KBM-7 (cell line): ENCODE results near the gene COL11A2.
A peak's percentile ranks its signal among the peaks of the same experiment; 100 is the strongest.

Source experiments
- DNase-seq: peaks from one replicate; pipeline ENCODE4 v3.0.0-alpha.2; 2015
- in situ Hi-C: fragments of 300-500 bp; cut with MboI; formaldehyde crosslinking; loops from 2 replicates; pipeline ENCODE4 v1.14.3; 2020; ENCODE audit warnings: low sequenced_read_pairs, low pct_unique_long_range_greater_than_20kb, mixed read lengths

Gene COL11A2

DNA sequence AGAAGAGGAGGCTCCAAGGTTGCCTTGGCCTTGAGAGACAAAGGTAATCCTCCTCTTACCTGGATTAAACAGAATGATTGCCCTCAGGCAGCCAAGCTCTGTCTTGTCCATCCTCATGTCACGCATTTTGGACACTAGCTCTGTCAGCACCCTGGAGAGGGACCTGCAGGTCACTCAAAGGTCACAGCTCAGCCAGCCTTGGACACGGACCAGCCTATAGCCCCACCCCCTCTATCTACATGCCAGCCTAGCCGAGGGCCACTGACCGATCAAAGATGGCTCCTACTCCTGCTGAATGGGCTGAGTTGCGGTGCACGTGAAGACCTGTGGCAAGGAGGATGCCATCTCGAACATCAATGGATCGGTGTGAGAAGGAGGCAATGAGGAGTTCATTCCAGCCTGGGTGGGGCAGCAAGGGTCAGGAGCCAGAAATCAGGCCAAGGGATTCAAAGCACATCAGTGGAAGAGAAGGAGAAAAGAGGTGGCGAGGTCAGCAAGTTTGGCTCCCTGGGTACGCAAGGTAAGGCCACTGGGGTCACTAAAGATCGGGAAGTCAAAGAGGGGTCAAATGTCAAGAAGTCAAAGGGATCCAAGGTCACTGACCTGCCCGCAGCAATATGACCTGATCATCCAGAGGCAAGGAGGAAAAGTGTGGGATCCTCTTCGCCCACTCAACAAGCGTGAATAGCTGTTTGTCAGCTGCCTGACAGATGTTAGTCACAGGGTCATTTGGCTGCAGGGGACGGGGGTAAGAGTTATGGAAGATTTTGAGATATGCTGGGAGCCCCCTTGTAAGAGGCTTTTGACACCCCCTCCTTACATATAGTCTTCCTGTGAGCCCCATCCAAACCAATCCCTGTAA, 3.3 kb upstream of the COL11A2 start:
- no peak for DNase-seq
- in situ Hi-C loops, result no loop called here

DNA sequence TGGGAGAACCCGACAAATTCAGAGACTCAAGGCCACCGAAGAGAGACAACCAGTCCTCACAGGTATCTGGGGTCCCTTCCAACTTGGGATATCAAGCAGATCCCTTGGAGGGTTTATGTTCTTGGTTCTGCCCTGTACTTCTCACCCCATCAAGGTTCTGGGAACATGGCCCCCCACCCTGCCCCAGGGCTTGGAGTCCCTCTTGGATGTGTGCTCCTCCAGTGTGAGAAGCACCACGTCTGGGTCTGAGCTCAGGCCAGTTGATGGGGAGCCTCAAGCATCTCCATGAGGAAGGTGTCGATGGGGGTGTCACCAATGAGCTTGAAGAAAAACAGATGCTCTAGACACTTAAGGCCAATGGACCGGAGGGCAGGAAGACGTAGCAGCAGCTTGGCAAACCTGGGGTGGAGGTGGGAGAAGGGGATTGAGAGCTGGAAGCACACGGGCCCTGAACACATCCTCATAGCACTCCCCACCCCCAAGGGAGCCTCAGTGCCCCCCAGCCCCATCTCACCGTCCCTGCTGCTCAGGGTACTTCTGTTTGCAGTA, 2.2 kb upstream of the COL11A2 start:
- no peak for DNase-seq
- in situ Hi-C loops, result no loop called here

- in situ Hi-C loops, result no loop called here
- no peak for DNase-seq
Measured at GRCh38 chr6:33193619-33194018, 1.4 kb upstream of the COL11A2 start.

DNA sequence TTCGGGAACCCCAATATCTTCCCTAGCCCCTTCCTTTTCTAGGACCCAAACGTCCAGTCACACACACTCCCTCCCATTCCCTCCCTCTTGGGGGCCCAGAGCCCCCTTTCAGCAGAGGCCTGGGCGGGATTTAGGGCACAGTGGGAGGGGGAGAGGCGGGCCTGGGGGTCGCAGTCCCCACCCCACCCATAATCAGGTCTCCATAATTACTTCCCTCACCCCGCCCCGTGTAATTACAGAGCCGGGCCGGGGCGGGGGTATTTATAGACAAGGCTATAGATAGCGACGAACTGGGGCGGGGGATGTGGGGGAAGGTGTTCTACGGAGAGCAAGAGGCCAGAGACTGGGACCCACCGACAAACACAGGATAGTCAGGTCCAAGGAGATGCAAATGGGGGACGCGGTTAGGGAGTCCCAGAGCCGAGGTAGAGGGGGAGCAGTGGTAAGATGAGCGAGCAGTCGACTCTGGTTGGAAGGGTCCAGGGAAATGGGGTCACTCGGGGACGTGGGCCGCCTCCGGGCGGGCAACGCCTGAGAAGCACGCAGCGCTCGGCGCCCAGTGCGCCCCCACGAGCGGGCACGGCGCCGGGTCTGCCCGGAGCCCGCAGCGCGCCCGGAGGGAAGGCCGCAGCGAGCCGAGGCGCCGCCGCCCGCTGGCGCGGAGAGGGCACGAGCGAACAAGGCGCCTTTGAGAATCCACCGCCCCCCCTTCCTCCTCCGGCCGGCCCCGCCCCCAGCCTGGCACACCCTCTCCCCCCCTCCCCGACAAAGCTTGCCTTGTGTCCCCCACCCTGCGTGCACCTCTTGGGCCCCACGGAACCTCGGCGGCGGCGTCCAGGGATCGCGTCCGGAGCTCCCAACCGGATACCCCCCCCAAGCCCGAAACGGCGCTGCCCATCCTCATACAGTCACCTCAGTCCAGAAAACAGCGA, 670 bp upstream of the COL11A2 start:
- in situ Hi-C loops, result no loop called here
- no peak for DNase-seq

GRCh38 chr6:33191383-33192104, 723 bp downstream of the COL11A2 start:
- in situ Hi-C loops, result no loop called here
- no peak for DNase-seq

GRCh38 chr6:33190504-33191107, 1.7 kb downstream of the COL11A2 start:
- in situ Hi-C loops, result no loop called here
- DNase-seq, result no peak

DNA sequence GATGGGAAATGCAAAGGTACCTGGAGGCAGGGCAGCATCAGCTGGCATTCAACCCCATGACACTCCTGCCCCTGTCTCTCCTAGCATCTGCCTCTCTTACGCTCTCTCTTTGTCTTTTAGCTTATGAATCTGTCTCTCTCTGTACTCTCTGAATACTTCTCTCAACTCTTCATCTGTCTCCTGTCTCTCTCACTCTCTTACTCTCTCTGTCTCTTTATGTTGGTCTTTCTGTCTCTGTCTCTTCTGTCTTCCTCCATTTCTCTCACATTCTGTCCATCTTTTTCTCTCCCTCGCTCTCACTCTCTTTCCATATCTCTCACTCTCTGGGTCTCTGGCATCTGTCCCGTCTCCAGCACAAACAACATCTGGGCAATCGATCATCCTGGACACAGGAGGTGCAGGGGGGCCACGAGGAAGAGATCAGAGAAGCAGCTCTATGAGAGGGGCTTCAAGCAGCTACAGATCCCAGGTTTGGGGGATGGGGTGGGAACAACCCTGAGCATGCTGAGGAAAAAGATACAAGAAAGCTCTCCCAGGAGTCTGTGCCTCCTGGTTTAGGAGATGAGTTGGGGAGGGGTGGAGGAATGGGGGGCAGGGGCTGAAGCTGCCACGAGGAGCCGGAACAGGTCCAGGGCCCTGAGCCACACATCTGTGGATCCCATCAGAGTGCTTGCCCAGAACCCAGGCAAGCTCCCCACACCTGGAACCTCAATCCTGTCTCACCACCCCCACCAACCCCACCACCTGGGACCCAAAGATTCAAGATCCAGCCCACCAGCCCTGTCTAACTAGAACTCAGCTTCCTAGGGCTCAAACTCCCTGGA, 2.4 kb downstream of the COL11A2 start:
- in situ Hi-C loops, result no loop called here
- no peak for DNase-seq

DNA sequence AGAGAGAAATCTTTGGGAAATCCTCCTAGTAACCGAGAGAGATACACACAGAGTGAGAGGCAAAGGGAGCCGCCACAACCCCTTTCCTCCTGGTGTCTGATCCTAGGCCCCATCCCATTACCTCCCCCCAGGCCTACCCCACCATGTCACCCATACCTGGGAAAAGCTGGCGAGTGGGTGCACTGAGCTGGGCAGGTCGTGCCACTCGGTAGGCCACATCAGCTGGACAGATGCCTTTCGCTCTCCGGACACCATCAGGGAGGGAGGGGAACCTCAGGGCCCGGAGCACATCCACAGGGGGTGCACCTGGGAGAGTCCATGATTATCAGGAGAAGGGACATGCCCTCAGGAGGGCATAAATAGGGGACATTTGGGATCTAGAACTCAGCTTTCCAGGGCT, 3.1 kb downstream of the COL11A2 start:
- in situ Hi-C loops, result no loop called here
- no peak for DNase-seq

DNA sequence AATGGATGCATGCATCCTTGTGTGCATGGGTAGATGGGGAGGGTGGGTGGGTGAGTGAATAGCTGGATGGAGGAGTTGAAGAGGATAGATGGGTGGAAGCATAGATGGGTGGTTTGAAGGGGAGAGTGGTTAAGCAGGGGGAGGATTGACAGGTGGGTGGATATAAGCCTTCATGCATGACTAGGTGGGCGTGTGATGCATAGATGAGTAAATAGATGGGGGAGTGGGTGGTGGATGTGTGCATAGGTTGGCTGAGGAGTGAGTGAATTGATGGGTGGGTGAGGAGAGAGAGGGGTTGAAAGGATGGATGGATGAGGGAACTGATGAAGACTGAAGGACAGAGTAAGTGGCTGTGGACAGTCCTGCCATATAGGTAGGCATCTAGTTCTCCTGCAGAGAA, 4.5 kb downstream of the COL11A2 start:
- in situ Hi-C loops, result no loop called here
- no peak for DNase-seq

GRCh38 chr6:33185654-33186187, 6.5 kb downstream of the COL11A2 start:
- in situ Hi-C loops, result no loop called here
- DNase-seq, result no peak

- in situ Hi-C loops, result no loop called here
Measured at GRCh38 chr6:33185190-33185589, 7.1 kb downstream of the COL11A2 start.

GRCh38 chr6:33183071-33183683, 9.1 kb downstream of the COL11A2 start:
- in situ Hi-C loops, result no loop called here
- peak; percentile 36 for DNase-seq

More at GRCh38 chr6:33185190-33185589, 7.1 kb downstream of the COL11A2 start:
- DNase-seq, result no peak

GRCh38 chr6:33181141-33181540, 11.1 kb downstream of the COL11A2 start:
- DNase-seq, result no peak
- in situ Hi-C loops, result no loop called here

DNA sequence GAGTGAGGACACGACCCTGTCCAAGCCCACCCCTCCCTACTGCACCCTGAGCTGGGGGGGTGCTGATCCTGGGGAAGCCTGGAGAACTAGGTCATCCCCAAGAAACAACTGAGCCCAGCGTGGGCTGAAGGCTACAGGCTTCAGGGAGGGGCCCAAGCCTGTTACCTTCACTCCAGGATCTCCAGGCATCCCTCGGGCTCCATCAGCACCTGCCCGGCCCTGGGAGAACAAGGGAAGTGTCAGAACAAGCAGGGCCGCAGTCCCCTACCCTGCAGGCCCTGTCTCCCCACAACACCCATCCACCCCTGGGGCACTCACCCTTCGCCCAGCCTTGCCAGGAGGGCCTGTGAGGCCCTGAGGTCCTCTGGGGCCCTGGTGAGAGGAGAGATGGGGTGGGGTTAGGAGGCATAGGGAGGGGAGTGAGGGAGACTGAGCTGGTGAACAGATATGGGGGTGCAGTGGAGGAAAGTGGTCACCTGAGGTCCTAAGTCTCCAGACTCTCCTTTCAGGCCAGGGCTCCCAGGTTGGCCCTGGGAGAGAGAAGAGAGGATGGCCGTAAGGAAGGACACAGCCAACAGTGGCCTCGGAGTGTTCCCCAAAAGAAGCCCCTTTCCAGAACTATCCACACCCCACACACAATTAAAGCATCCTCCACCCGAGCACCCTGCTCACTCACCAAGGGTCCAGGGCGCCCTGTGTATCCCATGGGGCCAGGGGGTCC, 13.4 kb downstream of the COL11A2 start:
- in situ Hi-C loops, result no loop called here
- DNase-seq, result no peak

GRCh38 chr6:33177552-33178446, 14.5 kb downstream of the COL11A2 start:
- in situ Hi-C loops, result no loop called here
- no peak for DNase-seq

DNA sequence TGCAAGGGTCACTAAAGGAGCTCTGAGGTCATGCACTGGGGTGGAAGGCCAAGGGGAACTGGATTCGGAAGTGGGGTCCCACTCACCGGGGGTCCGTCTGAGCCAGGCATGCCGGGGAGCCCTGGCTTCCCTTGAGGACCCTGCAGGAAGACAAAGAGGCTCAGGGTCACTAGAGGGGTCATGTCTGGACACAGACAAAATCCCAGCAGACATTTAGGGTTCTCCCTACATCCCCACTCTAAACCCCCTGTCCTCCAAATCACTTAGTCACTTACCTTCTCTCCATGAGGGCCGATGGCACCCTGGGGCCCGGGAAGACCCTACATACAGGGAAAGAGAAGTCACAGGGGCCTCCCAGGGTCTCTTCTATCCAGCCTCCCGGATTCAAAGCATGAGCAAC, 15.4 kb downstream of the COL11A2 start:
- no peak for DNase-seq
- in situ Hi-C loops, result no loop called here
